ENCODE data around the gene PAK5. TPM values are rescaled to one million over a fixed set of nuclear protein-coding genes. Genes with fewer than 3 reads are reported as not detected.

The PAK5 gene
- total RNA-seq, 1 experiment from 2014 or later: not detected

DNA sequence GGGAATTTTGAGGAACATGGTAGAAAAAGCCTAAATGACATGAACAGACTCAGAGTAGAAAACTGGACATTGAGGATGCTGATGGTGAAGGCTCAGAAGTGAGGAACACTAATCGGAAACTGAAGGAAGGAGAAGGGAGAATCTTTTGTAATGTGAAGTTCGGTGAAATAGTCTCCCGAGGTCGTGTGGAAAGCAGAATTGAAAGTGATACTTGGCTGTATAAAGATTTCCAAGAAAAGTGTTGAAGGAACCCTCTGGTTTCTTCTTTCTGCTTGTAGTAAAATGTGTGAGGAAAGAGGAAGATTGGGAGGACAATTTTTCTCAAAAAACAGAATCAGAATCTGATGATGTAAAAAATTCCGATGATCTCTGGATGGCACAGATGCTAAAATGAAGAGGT is 209.0 kb downstream of the PAK5 start:
- no peak for ATAC-seq
- Histone ChIP-seq H2AFZ (ENCODE audit: low read depth, low read length, poor library complexity, severe bottlenecking) (no peak overlapping the region), H3K9me3 (ENCODE audit: control insufficient read depth in 1 of 2, insufficient read depth in 1 of 2, low read depth in 1 of 2, low read length in 2 of 2) (no peaks in the 10 kb centered on the region), H3K9ac (ENCODE audit: low read length) (no peak overlapping the region), H4K20me1 (ENCODE audit: insufficient read depth) (no peaks in the 10 kb centered on the region), H3K4me1 (ENCODE audit: control insufficient read depth in 1 of 2, insufficient read depth in 2 of 2, low read length in 2 of 2) (no peaks in the 10 kb centered on the region), H3K79me2 (ENCODE audit: insufficient read depth, low read length) (no peaks in the 10 kb centered on the region), H3K27ac (ENCODE audit: low read depth, low read length) (no peak overlapping the region), H3K9me2 (ENCODE audit: insufficient read depth) (no peaks in the 10 kb centered on the region), H3K36me3 (ENCODE audit: control insufficient read depth in 1 of 2, insufficient read depth in 2 of 2, low read length in 2 of 2) (no peaks in the 10 kb centered on the region), H3K27me3 (ENCODE audit: insufficient read depth, low read length) (0 out of 2 replicates have a peak, but pooled peaks cover 8% of the 10 kb centered on the region), H3K4me2 (ENCODE audit: low read length) (no peak overlapping the region), H3K4me3 (replicated peaks in 1 of 2; ENCODE audit: low read depth in 1 of 2, low read length in 2 of 2) (no peak overlapping the region)
- ChIA-PET POLR2A (no interaction called here), CTCF (no interaction called here), RAD21 (ENCODE audit: low non-redundant PET in 1 of 2, low total read pairs in 2 of 2, uncharacterized antibody in 2 of 2, unreplicated experiment in 2 of 2) (no interaction called here)
- no TSS peak for BruUV-seq (replicated peaks)
- intact Hi-C loops (cut with micrococcal nuclease): no loop called here
- no peak for DNase-seq (ENCODE audit: low read depth, low spot score)
- TF ChIP-seq ZNF274 (IDR thresholded peaks at IDR 0.05; ENCODE audit: low read depth, low read length) (no peak), YY1 (IDR thresholded peaks at IDR 0.05; ENCODE audit: extremely low read depth, insufficient replicate concordance, low read depth, low read length) (no peak), SRF (IDR thresholded peaks at IDR 0.05; ENCODE audit: low read depth) (no peak), JUND (IDR thresholded peaks at IDR 0.05) (no peak), CTCF (IDR thresholded peaks at IDR 0.05 in 2 of 3, conservative IDR thresholded peaks at IDR 0.05 in 1 of 3; ENCODE audit: borderline replicate concordance in 1 of 3, insufficient read depth in 1 of 3, low read depth in 2 of 3, low read length in 2 of 3) (no peak), TCF7L2 (IDR thresholded peaks at IDR 0.05; ENCODE audit: borderline replicate concordance, extremely low read depth, insufficient read depth, insufficient read length) (no peak), REST (IDR thresholded peaks at IDR 0.05; ENCODE audit: low read depth) (no peak), ELF1 (IDR thresholded peaks at IDR 0.05; ENCODE audit: borderline replicate concordance, low read depth) (no peak), CEBPB (IDR thresholded peaks at IDR 0.05; ENCODE audit: low read depth) (no peak)
- TF ChIP-seq, protein P1, sequence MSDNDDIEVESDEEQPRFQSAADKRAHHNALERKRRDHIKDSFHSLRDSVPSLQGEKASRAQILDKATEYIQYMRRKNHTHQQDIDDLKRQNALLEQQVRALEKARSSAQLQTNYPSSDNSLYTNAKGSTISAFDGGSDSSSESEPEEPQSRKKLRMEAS (IDR thresholded peaks at IDR 0.05): no peak
